Measurements from ENCODE around the gene CTSK.

The CTSK gene

GRCh38 chr1:150761801-150762200 is 46.3 kb downstream of the CTSK start:
- no peak overlapping the region for H3K4me3 ChIP-seq (ENCODE audit: low read depth, low read length)
- no peak overlapping the region for H3K9ac ChIP-seq (ENCODE audit: low read length)
- no peaks in the 10 kb centered on the region for H3K4me1 ChIP-seq (ENCODE audit: control insufficient read depth, insufficient read depth, low read length)
- peaks cover 4% of the 10 kb centered on the region for H3K9me3 ChIP-seq (ENCODE audit: control insufficient read depth, insufficient read depth, low read depth, low read length)
- no peaks in the 10 kb centered on the region for H3K27me3 ChIP-seq (ENCODE audit: control insufficient read depth, insufficient read depth, low read length)
- no peak overlapping the region for H3K27ac ChIP-seq (ENCODE audit: low read depth, low read length)
- no peaks in the 10 kb centered on the region for H3K36me3 ChIP-seq (ENCODE audit: control insufficient read depth, insufficient read depth, low read length)

- no peaks in the 10 kb centered on the region for H3K36me3 ChIP-seq (ENCODE audit: control insufficient read depth, insufficient read depth, low read length)
Measured at GRCh38 chr1:150760013-150760412, 48.0 kb downstream of the CTSK start.

GRCh38 chr1:150753416-150753815 is 54.6 kb downstream of the CTSK start:
- Histone ChIP-seq H3K27me3 (ENCODE audit: control insufficient read depth, insufficient read depth, low read length) (no peaks in the 10 kb centered on the region), H3K9ac (ENCODE audit: low read length) (no peak overlapping the region), H3K4me1 (ENCODE audit: control insufficient read depth, insufficient read depth, low read length) (no peaks in the 10 kb centered on the region), H3K36me3 (ENCODE audit: control insufficient read depth, insufficient read depth, low read length) (no peaks in the 10 kb centered on the region), H3K9me3 (ENCODE audit: control insufficient read depth, insufficient read depth, low read depth, low read length) (no peaks in the 10 kb centered on the region), H3K27ac (ENCODE audit: low read depth, low read length) (no peak overlapping the region), H3K4me3 (ENCODE audit: low read depth, low read length) (no peak overlapping the region)

More at GRCh38 chr1:150760013-150760412, 48.0 kb downstream of the CTSK start:
- H3K27me3 ChIP-seq (ENCODE audit: control insufficient read depth, insufficient read depth, low read length), result no peaks in the 10 kb centered on the region
- H3K9ac ChIP-seq (ENCODE audit: low read length), result no peak overlapping the region
- H3K27ac ChIP-seq (ENCODE audit: low read depth, low read length), result no peak overlapping the region
- no peak overlapping the region for H3K4me3 ChIP-seq (ENCODE audit: low read depth, low read length)
- H3K4me1 ChIP-seq (ENCODE audit: control insufficient read depth, insufficient read depth, low read length), result no peaks in the 10 kb centered on the region
- peaks cover 4% of the 10 kb centered on the region for H3K9me3 ChIP-seq (ENCODE audit: control insufficient read depth, insufficient read depth, low read depth, low read length)

GRCh38 chr1:150751443-150751842 is 56.6 kb downstream of the CTSK start:
- Histone ChIP-seq H3K4me3 (ENCODE audit: low read depth, low read length) (no peak overlapping the region), H3K27me3 (ENCODE audit: control insufficient read depth, insufficient read depth, low read length) (no peaks in the 10 kb centered on the region), H3K4me1 (ENCODE audit: control insufficient read depth, insufficient read depth, low read length) (no peaks in the 10 kb centered on the region), H3K27ac (ENCODE audit: low read depth, low read length) (no peak overlapping the region), H3K9me3 (ENCODE audit: control insufficient read depth, insufficient read depth, low read depth, low read length) (no peaks in the 10 kb centered on the region), H3K9ac (ENCODE audit: low read length) (no peak overlapping the region), H3K36me3 (ENCODE audit: control insufficient read depth, insufficient read depth, low read length) (no peaks in the 10 kb centered on the region)

- no peaks in the 10 kb centered on the region for H3K4me1 ChIP-seq (ENCODE audit: control insufficient read depth, insufficient read depth, low read length)
- no peaks in the 10 kb centered on the region for H3K9me3 ChIP-seq (ENCODE audit: control insufficient read depth, insufficient read depth, low read depth, low read length)
- no peak overlapping the region for H3K4me3 ChIP-seq (ENCODE audit: low read depth, low read length)
- no peak overlapping the region for H3K27ac ChIP-seq (ENCODE audit: low read depth, low read length)
- H3K9ac ChIP-seq (ENCODE audit: low read length), result no peak overlapping the region
- H3K27me3 ChIP-seq (ENCODE audit: control insufficient read depth, insufficient read depth, low read length), result no peaks in the 10 kb centered on the region
- no peaks in the 10 kb centered on the region for H3K36me3 ChIP-seq (ENCODE audit: control insufficient read depth, insufficient read depth, low read length)
Measured at GRCh38 chr1:150749720-150750311, 58.2 kb downstream of the CTSK start.

GRCh38 chr1:150748878-150749719 is 59.0 kb downstream of the CTSK start:
- H3K4me3 ChIP-seq (ENCODE audit: low read depth, low read length), result no peak overlapping the region
- H3K27me3 ChIP-seq (ENCODE audit: control insufficient read depth, insufficient read depth, low read length), result no peaks in the 10 kb centered on the region
- H3K36me3 ChIP-seq (ENCODE audit: control insufficient read depth, insufficient read depth, low read length), result no peaks in the 10 kb centered on the region
- H3K9ac ChIP-seq (ENCODE audit: low read length), result no peak overlapping the region
- H3K27ac ChIP-seq (ENCODE audit: low read depth, low read length), result no peak overlapping the region
- no peaks in the 10 kb centered on the region for H3K9me3 ChIP-seq (ENCODE audit: control insufficient read depth, insufficient read depth, low read depth, low read length)
- H3K4me1 ChIP-seq (ENCODE audit: control insufficient read depth, insufficient read depth, low read length), result no peaks in the 10 kb centered on the region
